Astrocyte of the cerebellum (primary cell): ENCODE data around the gene SPRR2G.
A peak's percentile ranks its signal among the peaks of the same experiment; 100 is the strongest.
"Not testable (repeated sequence)": the region's sequence is repeated elsewhere in the genome, so short reads cannot be mapped to it uniquely, and the experiment has no call there.

ENCODE experiments used
- DNase-seq: peaks from one replicate; pipeline ENCODE4 v3.0.0-alpha.2; 2011; ENCODE audit warnings: low read depth
- H3K4me3 ChIP-seq: 2 replicates; pipeline ENCODE4 v1.5.1; 2011; ENCODE audit warnings: mild to moderate bottlenecking, low read depth, low read length, moderate library complexity
- CTCF ChIP-seq: IDR thresholded peaks from 2 replicates; pipeline ENCODE4 v1.5.1; 2012; ENCODE audit warnings: low read length, low read depth, moderate library complexity, mild to moderate bottlenecking; ENCODE audit errors: missing control alignments
- in situ Hi-C: cut with HindIII; loops from 2 replicates; pipeline ENCODE4 v1.10.0; 2017; ENCODE audit warnings: low sequenced_read_pairs

SPRR2G gene

GRCh38 chr1:153150846-153151245 lies at the start of gene SPRR2G:
Gene SPRR2G (minus strand): TSS chr1:153150890. CDS start chr1:153150110, 780 bp downstream.
- in situ Hi-C loops = no loop called here
- H3K4me3 ChIP-seq = no peak within 1 kb of the TSS
- TF ChIP-seq CTCF = no peak
- DNase-seq = no peak

GRCh38 chr1:153195216-153195615 lies 44.5 kb upstream of the SPRR2G start:
- no peak for DNase-seq

GRCh38 chr1:153194331-153195050 lies 43.8 kb upstream of the SPRR2G start:
- DNase-seq = no peak
- H3K4me3 ChIP-seq = no peak overlapping the region
- in situ Hi-C loops = no loop called here
- TF ChIP-seq CTCF = no peak

More at GRCh38 chr1:153195216-153195615, 44.5 kb upstream of the SPRR2G start:
- in situ Hi-C loops = no loop called here
- no peak for TF ChIP-seq CTCF
- H3K4me3 ChIP-seq = no peak overlapping the region

GRCh38 chr1:153192697-153193096 lies 42.0 kb upstream of the SPRR2G start:
- in situ Hi-C loops = no loop called here
- H3K4me3 ChIP-seq = no peak overlapping the region
- peak; percentile 19 for TF ChIP-seq CTCF
- no peak for DNase-seq

- TF ChIP-seq CTCF = peak; percentile 10
- in situ Hi-C loops = no loop called here
- no peak for DNase-seq
- H3K4me3 ChIP-seq = no peak overlapping the region
These were observed 39.7 kb upstream of the SPRR2G start for GRCh38 chr1:153190373-153190772.

GRCh38 chr1:153188301-153188700 lies 37.6 kb upstream of the SPRR2G start:
- in situ Hi-C loops, H3K4me3 ChIP-seq, DNase-seq: not testable (repeated sequence)

- in situ Hi-C loops = no loop called here
- DNase-seq = no peak
- no peak overlapping the region for H3K4me3 ChIP-seq
- TF ChIP-seq CTCF = no peak
These were observed 29.9 kb upstream of the SPRR2G start for GRCh38 chr1:153180556-153180955.
